GM12878 (cell line): ENCODE data around the gene SYNGR1. TPM values are rescaled to one million over a fixed set of nuclear protein-coding genes. Genes with fewer than 3 reads are reported as not detected.

Source experiments
- ATAC-seq: fragments of 200-7000 bp; cut with Tn5 transposase; 3 replicates; pipeline ENCODE4 v1.9.1; 2020; ENCODE audit warnings: mild to moderate bottlenecking, moderate library complexity
- BruUV-seq: library from RNA; stranded (reverse); fragments of 400-500 nt; replicated peaks from 2 replicates; lab custom pipeline; 2021; lab: Mats Ljungman, UMichigan
- CTCF ChIA-PET: fragments of 300-600 bp; sonication (Branson Sonifier 250); formaldehyde crosslinking; extraction: SDS; loops from one replicate; lab custom pipeline; 2021; ENCODE audit warnings: inconsistent platforms; lab: Yijun Ruan, JAX
- POLR2A ChIA-PET: fragments of 350-600 bp; formaldehyde crosslinking; extraction: SDS; loops from one replicate; lab custom pipeline; 2021; ENCODE audit warnings: inconsistent platforms; lab: Charles Lee
- RAD21 ChIA-PET: fragments of 300-600 bp; sonication (Branson Sonifier 250); formaldehyde crosslinking; loops from one replicate; lab custom pipeline; 2023; ENCODE audit warnings: antibody characterized with exemption; ENCODE audit not compliant: unreplicated experiment; lab: Charles Lee
- SMC1A ChIA-PET: fragments of 300-600 bp; sonication (Branson Sonifier 250); formaldehyde crosslinking; loops from one replicate; lab custom pipeline; 2023; ENCODE audit not compliant: unreplicated experiment, uncharacterized antibody; lab: Charles Lee
- DNase-seq: peaks from one replicate; pipeline ENCODE4 v3.0.0-alpha.2; 2011; ENCODE audit warnings: low read depth, low spot score
- FAIRE-seq: peaks from 3 replicates; lab custom pipeline; 2011; peaks lifted over from hg19 to GRCh38; lab: Jason Lieb, UNC
- H2AFZ ChIP-seq: 2 replicates; pipeline ENCODE4 v1.6.0; 2011; ENCODE audit warnings: low read depth, low read length, control low read depth; ENCODE audit not compliant: control insufficient read depth
- H3K27ac ChIP-seq: 2 replicates; pipeline ENCODE4 v1.5.1; 2011; ENCODE audit warnings: control low read depth; ENCODE audit not compliant: control insufficient read depth, insufficient read depth
- H3K27me3 ChIP-seq, 2 experiments: replicated peaks in 1 of 2; 2 replicates each; pipeline versions ENCODE4 v1.6.0 to v1.6.1; 2011; ENCODE audit warnings: low read length in 1 of 2; ENCODE audit not compliant: control insufficient read depth in 2 of 2, insufficient read depth in 2 of 2
- H3K36me3 ChIP-seq, 2 experiments: 2 replicates each; pipeline ENCODE4 v1.5.1; 2011; ENCODE audit warnings: low read length in 1 of 2; ENCODE audit not compliant: control insufficient read depth in 2 of 2, insufficient read depth in 2 of 2
- H3K4me1 ChIP-seq: 2 replicates; pipeline ENCODE4 v1.6.1; 2011; ENCODE audit warnings: mild to moderate bottlenecking, low read length, moderate library complexity, mixed read lengths; ENCODE audit not compliant: control insufficient read depth, insufficient read depth
- H3K4me2 ChIP-seq: 2 replicates; pipeline ENCODE4 v1.6.0; 2011; ENCODE audit warnings: control low read depth; ENCODE audit not compliant: control insufficient read depth, insufficient read depth
- H3K4me3 ChIP-seq: fragments of 200-600 bp; sonication (generic); 2 replicates; pipeline ENCODE4 v1.5.1; 2016
- H3K79me2 ChIP-seq: 2 replicates; pipeline ENCODE4 v1.6.0; 2011; ENCODE audit warnings: low read length; ENCODE audit not compliant: control insufficient read depth, insufficient read depth
- H3K9ac ChIP-seq: 2 replicates; pipeline ENCODE4 v1.8.0; 2011; ENCODE audit warnings: low read length, control low read depth, mixed read lengths; ENCODE audit not compliant: control insufficient read depth, insufficient read depth
- H3K9me3 ChIP-seq: replicated peaks from 3 replicates; pipeline ENCODE4 v1.5.1; 2011; ENCODE audit warnings: mild to moderate bottlenecking, low read length; ENCODE audit not compliant: control insufficient read depth, insufficient read depth
- H4K20me1 ChIP-seq: 2 replicates; pipeline ENCODE4 v1.6.0; 2011; ENCODE audit not compliant: control insufficient read depth, insufficient read depth
- EZH2 ChIP-seq: IDR thresholded peaks from 2 replicates; pipeline ENCODE4 v1.6.1; 2012; ENCODE audit warnings: low read depth, mild to moderate bottlenecking, control low read depth, inconsistent platforms, low read length, borderline replicate concordance; ENCODE audit not compliant: control insufficient read depth
- HDAC2 ChIP-seq: fragments of 200-600 bp; sonication (generic); IDR thresholded peaks from 2 replicates; pipeline ENCODE4 v1.6.1; 2017
- HDAC6 ChIP-seq: fragments of 200-600 bp; sonication (generic); IDR thresholded peaks from one replicate; pipeline ENCODE4 v1.8.0; 2017; ENCODE audit warnings: antibody characterized with exemption; ENCODE audit not compliant: unreplicated experiment
- KDM1A ChIP-seq: fragments of 200-600 bp; sonication (generic); IDR thresholded peaks from 2 replicates; pipeline ENCODE4 v1.6.1; 2016; ENCODE audit warnings: borderline replicate concordance
- KLF5 ChIP-seq: fragments of 450-650 bp; IDR thresholded peaks from 2 replicates; pipeline ENCODE4 v1.6.1; 2014; ENCODE audit warnings: mild to moderate bottlenecking; ENCODE audit not compliant: partially characterized antibody
- MAX ChIP-seq: IDR thresholded peaks from 2 replicates; pipeline ENCODE4 v1.6.1; 2012; ENCODE audit warnings: low read depth, low read length, improper control_type of control experiment
- PBX3 ChIP-seq: IDR thresholded peaks from 2 replicates; pipeline ENCODE4 v1.6.1; 2011; ENCODE audit warnings: mild to moderate bottlenecking, low read depth, low read length, moderate library complexity; ENCODE audit not compliant: insufficient replicate concordance
- PKNOX1 ChIP-seq: fragments of 450-650 bp; IDR thresholded peaks from 2 replicates; pipeline ENCODE4 v1.6.1; 2016; ENCODE audit warnings: mild to moderate bottlenecking
- POLR2AphosphoS2 ChIP-seq: IDR thresholded peaks from 2 replicates; pipeline ENCODE4 v1.6.1; 2011; ENCODE audit warnings: low read depth, mild to moderate bottlenecking, low read length, improper control_type of control experiment, moderate library complexity
- POU2F2 ChIP-seq: IDR thresholded peaks from 3 replicates; pipeline ENCODE4 v1.6.1; 2011; ENCODE audit warnings: low read depth, mild to moderate bottlenecking, low read length, borderline replicate concordance
- RAD21 ChIP-seq: IDR thresholded peaks from 2 replicates; pipeline ENCODE4 v1.6.1; 2011; ENCODE audit warnings: mild to moderate bottlenecking, low read depth, low read length, moderate library complexity; ENCODE audit not compliant: insufficient read depth
- RELA ChIP-seq: fragments of 450-650 bp; IDR thresholded peaks from 2 replicates; pipeline ENCODE4 v1.8.0; 2014; ENCODE audit warnings: borderline replicate concordance; ENCODE audit not compliant: partially characterized antibody
- SMC3 ChIP-seq: IDR thresholded peaks from 2 replicates; pipeline ENCODE4 v1.6.1; 2011; ENCODE audit warnings: low read length, improper control_type of control experiment, borderline replicate concordance
- STAT1 ChIP-seq: fragments of 450-650 bp; conservative IDR thresholded peaks from 2 replicates; pipeline ENCODE4 v1.6.1; 2014; ENCODE audit warnings: antibody characterized with exemption, mild to moderate bottlenecking
- TCF12 ChIP-seq: IDR thresholded peaks from 2 replicates; pipeline ENCODE4 v1.6.1; 2011; ENCODE audit warnings: low read depth, mild to moderate bottlenecking, low read length
- TCF3 ChIP-seq: IDR thresholded peaks from 2 replicates; pipeline ENCODE4 v1.6.1; 2012; ENCODE audit warnings: low read depth, mild to moderate bottlenecking, low read length, borderline replicate concordance; ENCODE audit not compliant: insufficient read depth
- USF2 ChIP-seq: IDR thresholded peaks from 2 replicates; pipeline ENCODE4 v1.6.1; 2011; ENCODE audit warnings: low read depth, low read length, improper control_type of control experiment, borderline replicate concordance
- YY1 ChIP-seq: IDR thresholded peaks from 2 replicates; pipeline ENCODE4 v1.6.1; 2011; ENCODE audit warnings: low read depth, mild to moderate bottlenecking, low read length
- ZNF217 ChIP-seq: fragments of 450-650 bp; IDR thresholded peaks from 2 replicates; pipeline ENCODE4 v1.6.1; 2017; ENCODE audit warnings: antibody characterized with exemption, mild to moderate bottlenecking
- ZZZ3 ChIP-seq: IDR thresholded peaks from 2 replicates; pipeline ENCODE4 v1.6.1; 2011; ENCODE audit warnings: low read depth; ENCODE audit not compliant: control insufficient read depth, insufficient read length
- WGBS: methylation state at CpG from one replicate; pipeline ENCODE4 v1.1.6; 2016; ENCODE audit warnings: low lambda C conversion rate; ENCODE audit not compliant: insufficient replicate concordance, insufficient coverage; ENCODE audit errors: missing lambda C conversion rate; 5-methylcytosine and 5-hydroxymethylcytosine counted together
- in situ Hi-C: fragments of 300-500 bp; cut with MboI; formaldehyde crosslinking; loops from 9 replicates; pipeline ENCODE4 v1.14.3; 2018; ENCODE audit warnings: mixed read lengths
- intact Hi-C: fragments of 100-400 bp; cut with micrococcal nuclease; formaldehyde crosslinking; loops from one replicate; pipeline ENCODE4 v1.14.2; 2022; ENCODE audit not compliant: unreplicated experiment
- polyA plus RNA-seq, 11 experiments: library from polyadenylated mRNA; depleted of rRNA in 4 of 11; unstranded in 6 of 11; stranded (reverse) in 5 of 11; fragments of >200 nt; fragmentation: Nextera tagmentation in 4 of 11; fragmentation: Illumina TruSeq in 1 of 11; extraction: Ambion mirVana in 4 of 11; extraction: Trizol in 1 of 11; gene quantifications; 1 replicate in 1 of 11; 2 replicates in 10 of 11; pipeline versions ENCODE4 v1.2.1 to v1.2.3, GENCODE V29; 2011 to 2016; ENCODE audit warnings: inconsistent platforms in 2 of 11, missing spikeins in 2 of 11, low read depth in 1 of 11
- total RNA-seq, 4 experiments: library from RNA; depleted of rRNA in 3 of 4; stranded (reverse); fragments of >200 nt in 3 of 4; fragmentation: Illumina TruSeq in 1 of 4; extraction: Trizol in 1 of 4; gene quantifications; 2 replicates each; pipeline versions ENCODE4 v1.2.1 to v1.2.3, GENCODE V29; 2013 to 2021

SYNGR1 gene
- total and polyA plus RNA-seq, 10 of the 15 experiments (the other 5 are each of a cell fraction or from before 2014, with no cell fraction given) = 0.87 to 9.2 (median 3.5) TPM

GRCh38 chr22:39306456-39307361 is 43.1 kb upstream of the SYNGR1 start:
- Histone ChIP-seq H4K20me1 (0 out of 2 replicates have a peak, but pooled peaks cover 2% of the 10 kb centered on the region), H3K4me1 (peaks cover 10% of the 10 kb centered on the region), H3K4me2 (no peak overlapping the region), H3K9me3 (no peaks in the 10 kb centered on the region), H3K9ac (no peak overlapping the region), H2AFZ (no peak overlapping the region), H3K79me2 (no peaks in the 10 kb centered on the region), H3K36me3 (peaks cover 0 to 5% of the 10 kb centered on the region in 2 experiments; a peak in 3 of 4 replicates), H3K4me3 (no peak overlapping the region), H3K27me3 (no peaks in the 10 kb centered on the region), H3K27ac (no peak overlapping the region)
- no peak for DNase-seq
- intact Hi-C loops = loop anchor here (1.0 kb wide), 1 partner anchor 135 kb away; no protein-coding TSS in a partner anchor
- BruUV-seq = no TSS peak
- no peak for FAIRE-seq
- CTCF ChIA-PET = interaction anchor here (0.5 to 5.2 kb wide), 18 partner anchors 9 to 304 kb away, joined by 3 to 57 read pairs (median 4); partner anchors contain the start of genes ATF4 and RPL3
- SMC1A ChIA-PET = interaction anchor here (0.6 to 3.4 kb wide), 9 partner anchors 9 to 139 kb away, joined by 3 to 25 read pairs (median 3); no protein-coding TSS in a partner anchor
- 56% methylated on average over 14 of the region's 14 CpGs for WGBS
- POLR2A ChIA-PET = interaction anchor here (1.5 kb wide), 1 partner anchor 12 kb away, joined by 6 read pairs; no protein-coding TSS in a partner anchor
- peak; percentile 39; the same call in 2 of the 3 replicates for ATAC-seq
- RAD21 ChIA-PET = interaction anchor here (0.8 to 3.2 kb wide), 7 partner anchors 11 to 171 kb away, joined by 3 to 39 read pairs (median 4); no protein-coding TSS in a partner anchor
- in situ Hi-C loops = no loop called here
- TF ChIP-seq ZNF217 = no peak
- TF ChIP-seq PBX3 = peak; percentile 88
- peak; percentile 61; the same call in 1 of the 2 replicates for TF ChIP-seq TCF3
- no peak for TF ChIP-seq HDAC6
- TF ChIP-seq TCF12 = peak; percentile 75
- no peak for TF ChIP-seq HDAC2
- no peak for TF ChIP-seq KDM1A
- TF ChIP-seq POLR2AphosphoS2 = no peak
- no peak for TF ChIP-seq KLF5
- TF ChIP-seq POU2F2 = no peak
- peak; percentile 85 for TF ChIP-seq PKNOX1
- no peak for TF ChIP-seq STAT1
- peak; percentile 79 for TF ChIP-seq SMC3
- TF ChIP-seq ZZZ3 = no peak
- TF ChIP-seq MAX = no peak
- peak; percentile 68; the same call in 1 of the 2 replicates for TF ChIP-seq YY1
- TF ChIP-seq USF2 = no peak
- peak; percentile 78 for TF ChIP-seq RAD21
- peak; percentile 10 for TF ChIP-seq RELA
- TF ChIP-seq EZH2 = no peak
